Astrocyte (in vitro differentiated cells and primary cell): ENCODE results near the gene CSMD2. TPM values are rescaled to one million over a fixed set of nuclear protein-coding genes. Genes with fewer than 3 reads are reported as not detected.

ENCODE experiments used
- DNase-seq: peaks from one replicate; pipeline ENCODE4 v3.0.0-alpha.2; 2010; ENCODE audit warnings: low read depth
- FAIRE-seq: peaks from 2 replicates; lab custom pipeline; 2011; peaks lifted over from hg19 to GRCh38; lab: Jason Lieb, UNC
- H2AFZ ChIP-seq: 2 replicates; pipeline ENCODE4 v1.6.0; 2012; ENCODE audit warnings: low read depth, low read length, inconsistent platforms
- H3K27ac ChIP-seq: 2 replicates; pipeline ENCODE4 v1.5.1; 2011; ENCODE audit warnings: low read depth, low read length, inconsistent platforms
- H3K27me3 ChIP-seq: 2 replicates; pipeline ENCODE4 v1.6.0; 2011; ENCODE audit warnings: low read length, inconsistent platforms; ENCODE audit not compliant: insufficient read depth
- H3K36me3 ChIP-seq: 2 replicates; pipeline ENCODE4 v1.5.1; 2011; ENCODE audit warnings: low read length, inconsistent platforms; ENCODE audit not compliant: insufficient read depth
- H3K4me1 ChIP-seq: 2 replicates; pipeline ENCODE4 v1.5.1; 2011; ENCODE audit warnings: low read length, inconsistent platforms; ENCODE audit not compliant: insufficient read depth
- H3K4me2 ChIP-seq: 2 replicates; pipeline ENCODE4 v1.6.0; 2012; ENCODE audit warnings: low read length, inconsistent platforms
- H3K4me3 ChIP-seq: 2 replicates; pipeline ENCODE4 v1.5.1; 2011; ENCODE audit warnings: low read depth, mild to moderate bottlenecking, low read length, inconsistent platforms; ENCODE audit not compliant: insufficient read depth
- H3K79me2 ChIP-seq: 2 replicates; pipeline ENCODE4 v1.6.0; 2012; ENCODE audit warnings: mild to moderate bottlenecking, low read length, inconsistent platforms; ENCODE audit not compliant: insufficient read depth
- H3K9ac ChIP-seq: 2 replicates; pipeline ENCODE4 v1.6.0; 2012; ENCODE audit warnings: mild to moderate bottlenecking, low read length, inconsistent platforms
- H3K9me3 ChIP-seq: 2 replicates; pipeline ENCODE4 v1.5.1; 2012; ENCODE audit warnings: low read depth, mild to moderate bottlenecking, low read length, inconsistent platforms; ENCODE audit not compliant: insufficient read depth
- H4K20me1 ChIP-seq: 2 replicates; pipeline ENCODE4 v1.6.0; 2012; ENCODE audit warnings: low read length, inconsistent platforms; ENCODE audit not compliant: insufficient read depth
- H3K27ac Mint-ChIP-seq: one replicate; pipeline ENCODE4 v1.8.0; 2021; ENCODE audit warnings: mild to moderate bottlenecking, mixed read lengths; ENCODE audit not compliant: unreplicated experiment
- H3K27me3 Mint-ChIP-seq: one replicate; pipeline ENCODE4 v1.8.0; 2021; ENCODE audit warnings: low read depth, mixed read lengths; ENCODE audit not compliant: unreplicated experiment
- H3K36me3 Mint-ChIP-seq: one replicate; pipeline ENCODE4 v1.8.0; 2021; ENCODE audit warnings: low read depth, mixed read lengths; ENCODE audit not compliant: unreplicated experiment
- H3K4me1 Mint-ChIP-seq: one replicate; pipeline ENCODE4 v1.8.0; 2021; ENCODE audit warnings: low read depth, mixed read lengths; ENCODE audit not compliant: unreplicated experiment
- H3K4me3 Mint-ChIP-seq: one replicate; pipeline ENCODE4 v1.8.0; 2021; ENCODE audit warnings: mild to moderate bottlenecking, moderate library complexity, mixed read lengths; ENCODE audit not compliant: unreplicated experiment
- H3K9me3 Mint-ChIP-seq: one replicate; pipeline ENCODE4 v1.8.0; 2021; ENCODE audit warnings: mild to moderate bottlenecking, mixed read lengths; ENCODE audit not compliant: unreplicated experiment
- EZH2 ChIP-seq: IDR thresholded peaks from 2 replicates; pipeline ENCODE4 v1.6.1; 2012; ENCODE audit warnings: mild to moderate bottlenecking, low read length, inconsistent platforms; ENCODE audit not compliant: insufficient read depth
- total RNA-seq: library from RNA; stranded (reverse); gene quantifications from 2 replicates; pipeline ENCODE4 v1.2.1, GENCODE V29; 2021
- TF ChIP-seq, protein P1 (sequence below): IDR thresholded peaks from 2 replicates; pipeline ENCODE4 v1.5.1; 2011; ENCODE audit warnings: low read depth, mild to moderate bottlenecking, inconsistent platforms, low read length, moderate library complexity; ENCODE audit not compliant: insufficient read depth

The CSMD2 gene
- total RNA-seq, 1 donor from 2014 or later = 11.1 TPM

DNA sequence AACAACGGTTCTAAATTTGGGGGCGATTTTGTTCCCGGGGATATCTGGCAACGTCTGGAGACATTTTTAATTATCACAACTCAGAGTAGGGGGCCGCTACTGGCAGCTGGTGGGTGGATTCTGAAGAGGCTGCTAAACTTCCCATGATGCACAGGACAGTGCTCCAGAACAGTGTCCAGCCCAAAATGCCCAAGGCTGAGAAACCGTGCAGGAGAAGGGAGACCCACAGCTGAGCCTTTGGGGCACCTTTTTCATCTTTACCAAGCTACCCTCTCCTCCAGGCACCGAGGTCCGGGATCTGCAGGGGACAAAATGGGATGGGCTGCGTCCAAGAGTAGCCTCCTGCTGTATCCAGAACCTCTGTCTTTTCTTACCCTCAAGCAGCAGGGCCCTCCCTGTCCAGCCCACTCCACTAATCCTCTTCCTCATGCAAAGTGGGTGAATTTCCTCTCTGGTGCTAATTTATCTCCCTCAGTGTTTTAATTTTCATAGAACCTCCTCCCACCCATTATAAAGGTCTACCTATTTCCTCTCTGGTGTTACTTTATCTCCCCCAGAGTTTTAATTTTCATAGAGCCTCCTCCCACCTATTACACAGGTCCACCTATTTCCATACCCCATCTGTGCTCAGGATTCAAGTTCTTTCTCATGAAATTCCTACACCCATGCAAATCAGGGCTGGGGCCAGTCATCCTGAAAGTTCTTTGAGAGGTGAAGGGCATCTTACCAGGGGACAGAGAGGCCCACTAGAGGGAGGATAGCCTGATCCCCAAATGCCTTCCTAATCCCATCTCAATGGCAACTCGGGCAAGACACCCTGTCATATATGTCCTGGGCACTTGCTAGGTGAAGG lies 42.7 kb downstream of the CSMD2 start:
- Mint-ChIP-seq H3K27me3 (peaks cover 7% of the 10 kb centered on the region), H3K27ac (no peak overlapping the region), H3K36me3 (peaks cover 8% of the 10 kb centered on the region), H3K4me3 (no peak overlapping the region), H3K4me1 (no peaks in the 10 kb centered on the region), H3K9me3 (peaks cover 6% of the 10 kb centered on the region)
- no peak for DNase-seq
- H3K27ac ChIP-seq = no peak overlapping the region
- H3K36me3 ChIP-seq = no peaks in the 10 kb centered on the region
- H3K27me3 ChIP-seq = no peaks in the 10 kb centered on the region
- H3K4me1 ChIP-seq = no peaks in the 10 kb centered on the region
- peaks cover 4% of the 10 kb centered on the region for H3K79me2 ChIP-seq
- H3K9ac ChIP-seq = no peak overlapping the region
- no peak overlapping the region for H2AFZ ChIP-seq
- H3K4me2 ChIP-seq = no peak overlapping the region
- no peaks in the 10 kb centered on the region for H3K9me3 ChIP-seq
- peaks cover 40% of the 10 kb centered on the region for H4K20me1 ChIP-seq
- H3K4me3 ChIP-seq = no peak overlapping the region
- no peak for FAIRE-seq
- no peak for TF ChIP-seq EZH2
- TF ChIP-seq, protein P1, sequence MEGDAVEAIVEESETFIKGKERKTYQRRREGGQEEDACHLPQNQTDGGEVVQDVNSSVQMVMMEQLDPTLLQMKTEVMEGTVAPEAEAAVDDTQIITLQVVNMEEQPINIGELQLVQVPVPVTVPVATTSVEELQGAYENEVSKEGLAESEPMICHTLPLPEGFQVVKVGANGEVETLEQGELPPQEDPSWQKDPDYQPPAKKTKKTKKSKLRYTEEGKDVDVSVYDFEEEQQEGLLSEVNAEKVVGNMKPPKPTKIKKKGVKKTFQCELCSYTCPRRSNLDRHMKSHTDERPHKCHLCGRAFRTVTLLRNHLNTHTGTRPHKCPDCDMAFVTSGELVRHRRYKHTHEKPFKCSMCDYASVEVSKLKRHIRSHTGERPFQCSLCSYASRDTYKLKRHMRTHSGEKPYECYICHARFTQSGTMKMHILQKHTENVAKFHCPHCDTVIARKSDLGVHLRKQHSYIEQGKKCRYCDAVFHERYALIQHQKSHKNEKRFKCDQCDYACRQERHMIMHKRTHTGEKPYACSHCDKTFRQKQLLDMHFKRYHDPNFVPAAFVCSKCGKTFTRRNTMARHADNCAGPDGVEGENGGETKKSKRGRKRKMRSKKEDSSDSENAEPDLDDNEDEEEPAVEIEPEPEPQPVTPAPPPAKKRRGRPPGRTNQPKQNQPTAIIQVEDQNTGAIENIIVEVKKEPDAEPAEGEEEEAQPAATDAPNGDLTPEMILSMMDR = no peak

DNA sequence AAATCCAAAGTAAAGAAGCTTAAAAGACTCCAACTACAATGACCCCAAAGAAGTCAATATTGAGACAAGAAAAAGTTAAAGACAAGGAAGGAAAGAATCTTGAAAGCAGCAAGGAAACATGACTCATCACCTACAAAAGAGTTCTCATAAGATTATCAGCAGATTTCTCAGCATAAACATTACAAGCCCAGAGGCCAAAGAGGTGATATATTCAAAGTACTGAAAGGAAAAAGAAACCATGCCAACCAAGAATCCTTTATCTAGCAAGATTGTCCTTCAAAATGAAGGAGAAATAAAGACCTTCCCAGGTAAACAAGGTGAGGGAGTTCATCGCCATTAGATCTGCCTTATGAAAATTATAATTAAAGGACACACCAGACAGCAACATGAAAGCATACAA lies 49.8 kb downstream of the CSMD2 start:
- Mint-ChIP-seq H3K4me1 (peaks cover 8% of the 10 kb centered on the region), H3K36me3 (peaks cover 7% of the 10 kb centered on the region), H3K4me3 (no peak overlapping the region), H3K9me3 (peaks cover 26% of the 10 kb centered on the region), H3K27me3 (no peaks in the 10 kb centered on the region), H3K27ac (no peak overlapping the region)
- DNase-seq = peak; percentile 5
- no peaks in the 10 kb centered on the region for H3K4me1 ChIP-seq
- peaks cover 23% of the 10 kb centered on the region for H3K79me2 ChIP-seq
- H3K9me3 ChIP-seq = peaks cover 2% of the 10 kb centered on the region
- no peaks in the 10 kb centered on the region for H3K27me3 ChIP-seq
- no peak overlapping the region for H3K9ac ChIP-seq
- no peak for TF ChIP-seq EZH2
- TF ChIP-seq, protein P1 = no peak
- no peak overlapping the region for H3K27ac ChIP-seq
- H2AFZ ChIP-seq = no peak overlapping the region
- no peak for FAIRE-seq
- peaks cover 37% of the 10 kb centered on the region for H4K20me1 ChIP-seq
- no peak overlapping the region for H3K4me2 ChIP-seq
- H3K36me3 ChIP-seq = no peaks in the 10 kb centered on the region
- no peak overlapping the region for H3K4me3 ChIP-seq

DNA sequence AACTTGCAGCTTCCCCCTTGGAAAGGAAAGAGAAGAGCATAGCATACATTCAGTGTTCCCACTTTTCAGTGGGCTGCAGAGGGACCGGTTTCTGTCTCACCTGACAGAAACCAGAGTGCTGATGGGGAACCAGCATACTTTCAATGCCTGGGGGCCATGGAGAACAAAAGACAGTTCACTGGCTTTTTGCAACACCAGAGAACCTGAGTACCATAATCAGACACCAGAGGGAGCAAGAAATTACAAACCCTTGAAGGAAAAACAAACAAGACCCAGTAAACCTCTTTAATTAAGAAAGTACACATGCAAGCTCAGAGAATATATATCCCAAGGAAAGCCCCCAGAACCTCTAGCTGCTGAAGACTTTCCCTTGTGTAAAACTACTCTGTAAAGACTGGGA lies 51.1 kb downstream of the CSMD2 start:
- Histone ChIP-seq H3K4me2 (no peak overlapping the region), H3K36me3 (no peaks in the 10 kb centered on the region), H3K27ac (no peak overlapping the region), H3K4me1 (no peaks in the 10 kb centered on the region), H3K79me2 (peaks cover 28% of the 10 kb centered on the region), H3K9me3 (peaks cover 2% of the 10 kb centered on the region), H4K20me1 (peaks cover 41% of the 10 kb centered on the region), H2AFZ (no peak overlapping the region), H3K4me3 (no peak overlapping the region), H3K9ac (no peak overlapping the region), H3K27me3 (no peaks in the 10 kb centered on the region)
- TF ChIP-seq EZH2 = no peak
- TF ChIP-seq, protein P1 = peak; percentile 25
- Mint-ChIP-seq H3K9me3 (peaks cover 24% of the 10 kb centered on the region), H3K27ac (peak overlapping the region; percentile 44), H3K36me3 (peaks cover 7% of the 10 kb centered on the region), H3K4me3 (no peak overlapping the region), H3K4me1 (peaks cover 8% of the 10 kb centered on the region), H3K27me3 (no peaks in the 10 kb centered on the region)
- FAIRE-seq = no peak
- no peak for DNase-seq
